HepG2 (cell line): ENCODE measurements around the gene CD300LD.

Source experiments
- CREB1 ChIP-seq, 2 experiments: fragments of 450-650 bp in 1 of 2; IDR thresholded peaks; 2 replicates each; pipeline ENCODE4 v1.6.1; 2016 to 2017; ENCODE audit warnings: control low read depth in 1 of 2, mild to moderate bottlenecking in 1 of 2, missing compliant biosample characterization in 1 of 2, missing genetic modification characterization in 1 of 2
- EZH2 ChIP-seq: conservative IDR thresholded peaks from 2 replicates; pipeline ENCODE4 v1.6.1; 2012; ENCODE audit warnings: mild to moderate bottlenecking, low read depth, low read length, moderate library complexity
- ISX ChIP-seq: sonication (generic); formaldehyde crosslinking; conservative IDR thresholded peaks from 2 replicates; pipeline ENCODE4 v1.5.0; 2020; ENCODE audit warnings: missing genetic modification reagents
- KDM3A ChIP-seq: IDR thresholded peaks from 2 replicates; pipeline ENCODE4 v1.6.1; 2018; ENCODE audit warnings: low read depth, missing compliant biosample characterization
- NFKBIZ ChIP-seq: IDR thresholded peaks from 2 replicates; pipeline ENCODE4 v1.6.1; 2018; ENCODE audit warnings: missing genetic modification reagents, missing compliant biosample characterization
- NR1H2 ChIP-seq: sonication (generic); formaldehyde crosslinking; IDR thresholded peaks from 2 replicates; pipeline ENCODE4 v1.8.1; 2022; ENCODE audit warnings: low read depth, missing genetic modification reagents, borderline replicate concordance
- ZBTB42 ChIP-seq: sonication (generic); formaldehyde crosslinking; IDR thresholded peaks from 2 replicates; pipeline ENCODE4 v1.5.0; 2020; ENCODE audit warnings: mild to moderate bottlenecking, missing genetic modification reagents

DNA sequence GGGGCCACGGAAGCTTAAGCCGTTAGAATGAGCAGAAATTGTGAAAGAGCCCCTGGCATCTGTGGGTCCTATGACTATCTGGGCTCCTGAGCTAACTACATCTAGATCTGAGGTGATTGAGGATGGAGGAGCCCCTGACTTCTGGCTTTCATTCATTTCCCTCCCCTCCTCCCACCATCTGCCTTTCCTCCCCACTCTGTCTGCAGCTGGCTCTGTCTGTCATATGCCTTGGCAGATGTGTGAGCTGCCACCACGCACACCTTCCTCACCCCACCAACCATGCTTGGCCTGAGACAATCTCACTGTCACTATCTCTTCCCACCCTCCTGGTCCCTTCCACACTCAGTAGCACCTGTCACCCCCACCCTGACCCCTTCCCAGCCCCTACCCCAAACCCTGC is 26.4 kb upstream of the CD300LD start:
- TF ChIP-seq KDM3A (CRISPR knock-in tag) (no peak), ISX (no peak), CREB1 (IDR thresholded peaks at IDR 0.05) (no peak), CREB1 (CRISPR knock-in tag; IDR thresholded peaks at IDR 0.05) (no peak), EZH2 (no peak), NFKBIZ (no peak), ZBTB42 (CRISPR knock-in tag) (no peak), NR1H2 (CRISPR knock-in tag) (no peak)
